ENCODE measurements around the gene LRRC75A.
"Not testable (repeated sequence)": the region's sequence is repeated elsewhere in the genome, so short reads cannot be mapped to it uniquely, and the experiment has no call there.

Gene LRRC75A

DNA sequence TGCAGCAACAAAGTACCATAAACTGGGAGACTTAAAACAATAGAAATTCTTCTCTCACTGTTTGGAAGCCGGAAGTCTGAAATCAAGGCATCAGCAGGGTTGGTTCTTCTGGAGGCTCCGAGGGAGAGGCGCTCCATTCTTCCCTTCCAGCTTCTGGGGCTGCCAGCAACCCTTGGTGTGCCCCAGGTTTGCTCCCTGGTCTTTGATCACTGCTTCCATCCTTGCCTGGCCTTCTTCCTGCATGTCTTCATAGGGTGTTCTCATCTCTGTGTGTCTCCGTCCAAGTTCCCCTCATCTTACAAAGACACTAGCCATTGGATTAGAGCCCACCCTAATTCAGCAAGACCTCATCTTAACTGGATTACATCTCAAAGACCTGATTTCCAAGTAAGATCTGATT, 35.3 kb upstream of the LRRC75A start:
- H3K27me3 ChIP-seq (ENCODE audit: control insufficient read depth, insufficient read depth, low read length) = no peaks in the 10 kb centered on the region
- H3K9me3 ChIP-seq (ENCODE audit: control insufficient read depth, low read length) = no peaks in the 10 kb centered on the region
- no peaks in the 10 kb centered on the region for H3K4me1 ChIP-seq
- no peak overlapping the region for H3K27ac ChIP-seq
- no peaks in the 10 kb centered on the region for H3K36me3 ChIP-seq (ENCODE audit: control insufficient read depth, insufficient read depth, low read length)
- H3K79me2 ChIP-seq = no peaks in the 10 kb centered on the region
- TF ChIP-seq, protein P1, sequence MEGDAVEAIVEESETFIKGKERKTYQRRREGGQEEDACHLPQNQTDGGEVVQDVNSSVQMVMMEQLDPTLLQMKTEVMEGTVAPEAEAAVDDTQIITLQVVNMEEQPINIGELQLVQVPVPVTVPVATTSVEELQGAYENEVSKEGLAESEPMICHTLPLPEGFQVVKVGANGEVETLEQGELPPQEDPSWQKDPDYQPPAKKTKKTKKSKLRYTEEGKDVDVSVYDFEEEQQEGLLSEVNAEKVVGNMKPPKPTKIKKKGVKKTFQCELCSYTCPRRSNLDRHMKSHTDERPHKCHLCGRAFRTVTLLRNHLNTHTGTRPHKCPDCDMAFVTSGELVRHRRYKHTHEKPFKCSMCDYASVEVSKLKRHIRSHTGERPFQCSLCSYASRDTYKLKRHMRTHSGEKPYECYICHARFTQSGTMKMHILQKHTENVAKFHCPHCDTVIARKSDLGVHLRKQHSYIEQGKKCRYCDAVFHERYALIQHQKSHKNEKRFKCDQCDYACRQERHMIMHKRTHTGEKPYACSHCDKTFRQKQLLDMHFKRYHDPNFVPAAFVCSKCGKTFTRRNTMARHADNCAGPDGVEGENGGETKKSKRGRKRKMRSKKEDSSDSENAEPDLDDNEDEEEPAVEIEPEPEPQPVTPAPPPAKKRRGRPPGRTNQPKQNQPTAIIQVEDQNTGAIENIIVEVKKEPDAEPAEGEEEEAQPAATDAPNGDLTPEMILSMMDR (IDR thresholded peaks at IDR 0.05) = no peak
- no peak overlapping the region for H3K4me3 ChIP-seq (ENCODE audit: low read depth, low read length)
- H3K9ac ChIP-seq = no peak overlapping the region
- no peak overlapping the region for H2AFZ ChIP-seq
- no peak overlapping the region for H3K4me2 ChIP-seq (ENCODE audit: low read length)

DNA sequence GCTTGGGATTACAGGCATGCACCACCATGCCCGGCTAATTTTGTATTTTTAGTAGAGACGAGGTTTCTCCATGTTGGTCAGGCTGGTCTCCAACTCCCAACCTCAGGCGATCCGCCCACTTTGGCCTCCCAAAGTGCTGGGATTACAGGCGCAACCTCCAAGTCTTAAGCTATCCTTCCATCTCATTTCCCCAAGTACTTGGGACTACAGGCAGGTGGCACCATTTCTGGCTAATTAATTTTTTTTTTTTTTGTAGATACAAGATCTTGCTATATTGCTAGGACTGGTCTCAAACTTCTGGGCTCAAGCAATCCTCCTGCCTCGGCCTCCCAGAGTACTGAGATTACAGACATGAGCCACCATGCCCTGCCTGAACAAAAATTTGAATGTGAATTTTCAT, 33.6 kb upstream of the LRRC75A start:
- not testable (repeated sequence) for H3K9ac ChIP-seq; H3K4me2 ChIP-seq (ENCODE audit: low read length); H3K79me2 ChIP-seq; H3K27me3 ChIP-seq (ENCODE audit: control insufficient read depth, insufficient read depth, low read length); H3K9me3 ChIP-seq (ENCODE audit: control insufficient read depth, low read length); H3K4me3 ChIP-seq (ENCODE audit: low read depth, low read length); H2AFZ ChIP-seq; H3K27ac ChIP-seq; H3K4me1 ChIP-seq; H3K36me3 ChIP-seq (ENCODE audit: control insufficient read depth, insufficient read depth, low read length)

DNA sequence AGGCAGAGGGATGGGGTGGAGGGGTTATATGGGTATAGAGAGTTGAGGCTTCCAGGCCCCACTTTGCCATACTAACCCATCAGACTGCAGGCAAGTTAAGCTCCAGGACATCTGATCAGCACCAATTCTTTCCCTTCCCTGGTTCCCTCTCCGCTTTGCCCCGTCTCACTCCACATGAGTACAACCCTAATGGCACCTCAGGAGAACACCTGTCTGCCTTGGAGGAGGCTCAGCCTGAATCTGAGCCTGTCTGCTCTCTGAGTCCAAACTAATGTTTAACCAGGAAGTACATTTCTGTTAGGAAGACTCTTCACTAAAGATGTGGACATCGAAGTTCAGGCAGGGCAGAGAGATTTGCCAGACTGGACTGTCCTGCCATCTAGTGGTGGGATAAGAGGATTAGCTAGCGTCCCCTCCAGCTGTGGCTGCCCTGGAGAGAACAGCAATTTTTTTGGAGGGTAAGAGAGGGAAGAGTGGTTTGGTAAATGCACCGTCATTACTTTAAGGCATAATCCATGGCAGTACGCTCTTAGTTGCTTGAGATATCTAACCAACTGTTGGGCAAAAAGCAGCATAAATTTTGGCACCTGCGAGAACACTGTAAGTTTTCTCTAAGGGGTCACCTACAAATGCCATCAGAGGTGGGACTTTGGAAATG, 29.2 kb upstream of the LRRC75A start:
- Histone ChIP-seq H3K27ac (no peak overlapping the region), H2AFZ (peak overlapping the region; percentile 70), H3K9ac (no peak overlapping the region), H3K79me2 (no peaks in the 10 kb centered on the region), H3K27me3 (ENCODE audit: control insufficient read depth, insufficient read depth, low read length) (no peaks in the 10 kb centered on the region), H3K4me1 (peaks cover 11% of the 10 kb centered on the region), H3K9me3 (ENCODE audit: control insufficient read depth, low read length) (no peaks in the 10 kb centered on the region), H3K36me3 (ENCODE audit: control insufficient read depth, insufficient read depth, low read length) (no peaks in the 10 kb centered on the region), H3K4me2 (ENCODE audit: low read length) (no peak overlapping the region), H3K4me3 (ENCODE audit: low read depth, low read length) (no peak overlapping the region)
- TF ChIP-seq, protein P1 (IDR thresholded peaks at IDR 0.05) = peak; percentile 94

DNA sequence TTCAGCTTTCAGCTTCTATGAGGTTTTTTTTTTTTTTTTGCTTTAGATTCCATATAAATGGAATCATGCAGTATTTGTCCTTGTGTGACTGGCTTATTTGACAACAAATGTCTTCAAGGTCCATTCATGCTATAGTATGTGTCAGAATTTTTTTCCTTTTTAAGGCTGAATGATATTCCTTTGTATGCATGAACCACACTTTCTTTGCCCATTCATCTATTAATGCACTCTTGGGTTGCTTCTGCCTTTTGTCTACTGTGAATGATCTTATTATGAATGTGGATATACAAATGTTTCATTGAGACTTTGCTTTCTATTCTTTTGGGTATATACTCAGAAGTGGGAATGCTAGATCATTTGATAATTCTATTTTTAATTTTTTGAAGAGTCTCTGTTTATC, 27.0 kb upstream of the LRRC75A start:
- Histone ChIP-seq H3K4me2 (ENCODE audit: low read length) (no peak overlapping the region), H2AFZ (no peak overlapping the region), H3K4me1 (peaks cover 12% of the 10 kb centered on the region), H3K27me3 (ENCODE audit: control insufficient read depth, insufficient read depth, low read length) (no peaks in the 10 kb centered on the region), H3K4me3 (ENCODE audit: low read depth, low read length) (no peak overlapping the region), H3K27ac (no peak overlapping the region), H3K9me3 (ENCODE audit: control insufficient read depth, low read length) (no peaks in the 10 kb centered on the region), H3K9ac (no peak overlapping the region), H3K36me3 (ENCODE audit: control insufficient read depth, insufficient read depth, low read length) (no peaks in the 10 kb centered on the region), H3K79me2 (no peaks in the 10 kb centered on the region)
- TF ChIP-seq, protein P1 (IDR thresholded peaks at IDR 0.05) = no peak

DNA sequence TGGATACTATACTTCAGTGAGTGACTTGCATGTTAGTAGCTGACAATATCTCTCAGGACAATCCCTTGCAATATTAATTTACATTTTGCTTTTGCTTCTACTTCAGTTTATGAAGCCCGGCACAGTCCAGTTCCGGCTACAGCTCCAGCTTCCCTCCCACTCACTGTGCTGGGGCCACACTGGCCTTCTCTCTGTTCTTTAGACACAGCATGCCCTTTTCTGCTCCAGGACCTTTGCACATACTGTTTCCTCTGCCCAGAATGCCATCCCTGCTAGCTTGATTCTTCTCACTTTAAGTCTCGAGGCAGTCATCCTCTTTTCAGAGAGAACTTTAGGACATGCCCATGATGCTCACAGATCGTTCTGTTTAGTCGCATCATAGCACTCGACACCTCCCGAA, 25.5 kb upstream of the LRRC75A start:
- no peak overlapping the region for H3K27ac ChIP-seq
- H2AFZ ChIP-seq = no peak overlapping the region
- H3K4me3 ChIP-seq (ENCODE audit: low read depth, low read length) = no peak overlapping the region
- H3K36me3 ChIP-seq (ENCODE audit: control insufficient read depth, insufficient read depth, low read length) = no peaks in the 10 kb centered on the region
- no peaks in the 10 kb centered on the region for H3K9me3 ChIP-seq (ENCODE audit: control insufficient read depth, low read length)
- no peaks in the 10 kb centered on the region for H3K27me3 ChIP-seq (ENCODE audit: control insufficient read depth, insufficient read depth, low read length)
- TF ChIP-seq, protein P1 (IDR thresholded peaks at IDR 0.05) = no peak
- peaks cover 12% of the 10 kb centered on the region for H3K4me1 ChIP-seq
- no peak overlapping the region for H3K9ac ChIP-seq
- no peaks in the 10 kb centered on the region for H3K79me2 ChIP-seq
- no peak overlapping the region for H3K4me2 ChIP-seq (ENCODE audit: low read length)
